T-helper 17 cell (primary cell): ENCODE results near the gene TRAF7. TPM values are rescaled to one million over a fixed set of nuclear protein-coding genes. Genes with fewer than 3 reads are reported as not detected.

Experiments
- ATAC-seq: fragments of 150-1000 bp; cut with Tn5 transposase; 2 replicates; pipeline ENCODE4 v1.10.0; 2021; ENCODE audit warnings: mild to moderate bottlenecking, moderate library complexity
- DNase-seq, 3 donors: peaks; one replicate each; pipeline versions ENCODE4 v3.0.0 to v3.0.0-alpha.2; 2020 to 2021
- H3K9me3 ChIP-seq: one replicate; pipeline ENCODE4 v1.7.0; 2013; ENCODE audit warnings: low read length, mild to moderate bottlenecking; ENCODE audit not compliant: control insufficient read depth, poor library complexity, severe bottlenecking
- H3K27ac Mint-ChIP-seq: one replicate; pipeline ENCODE4 v1.8.0; 2022; ENCODE audit warnings: mild to moderate bottlenecking, moderate library complexity, mixed read lengths
- H3K27me3 Mint-ChIP-seq: one replicate; pipeline ENCODE4 v1.8.0; 2022; ENCODE audit warnings: mixed read lengths
- H3K36me3 Mint-ChIP-seq: one replicate; pipeline ENCODE4 v1.8.0; 2022; ENCODE audit warnings: low read depth, mixed read lengths
- H3K4me1 Mint-ChIP-seq: one replicate; pipeline ENCODE4 v1.8.0; 2022; ENCODE audit warnings: mild to moderate bottlenecking, mixed read lengths
- H3K4me3 Mint-ChIP-seq: one replicate; pipeline ENCODE4 v1.8.0; 2022; ENCODE audit warnings: mild to moderate bottlenecking, moderate library complexity, mixed read lengths
- total RNA-seq, 4 donors: library from RNA in 2 of 4; stranded (reverse) in 2 of 4; gene quantifications; one replicate each; pipeline ENCODE4 v1.2.3 and lab custom pipeline; 2022 to 2026

TRAF7 gene
- total RNA-seq, 2 donors from 2014 or later, result 32.4 to 35.0 TPM

DNA sequence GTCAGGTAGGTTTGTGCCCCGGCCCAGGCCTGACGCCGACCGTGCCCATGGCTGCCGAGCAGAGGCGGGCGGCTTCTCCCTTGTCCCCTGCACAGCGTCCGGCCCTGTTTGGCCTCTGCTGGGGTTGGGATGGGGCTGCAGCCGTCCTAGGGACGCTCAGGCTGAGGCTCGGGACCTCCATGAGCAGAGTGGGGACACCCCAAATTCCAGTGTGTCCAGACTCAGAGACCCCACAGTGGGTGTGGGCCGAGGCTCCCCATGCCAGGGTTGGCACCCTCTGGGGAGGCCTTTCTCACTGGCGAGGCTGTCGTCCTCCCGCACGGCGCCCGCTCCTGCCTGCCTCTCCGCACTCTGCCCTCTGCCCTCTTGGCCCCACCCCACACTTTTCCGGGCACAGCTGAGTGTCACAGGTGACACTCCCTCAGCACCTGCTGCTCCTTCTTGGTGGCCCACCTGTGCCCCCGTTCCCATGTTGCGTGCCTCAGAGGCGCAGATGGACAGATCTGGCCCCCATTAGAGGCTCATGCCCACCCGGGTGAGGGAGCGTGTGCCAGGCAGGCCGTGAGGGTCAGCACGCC is 16.1 kb downstream of the TRAF7 start:
- Mint-ChIP-seq H3K27ac (no peak overlapping the region), H3K4me1 (no peaks in the 10 kb centered on the region), H3K27me3 (no peaks in the 10 kb centered on the region), H3K36me3 (no peaks in the 10 kb centered on the region), H3K4me3 (no peak overlapping the region)
- ATAC-seq, result no peak
- H3K9me3 ChIP-seq, result no peaks in the 10 kb centered on the region
- DNase-seq, result no peak

- no peak for ATAC-seq
- DNase-seq, result no peak
- H3K27ac Mint-ChIP-seq, result no peak overlapping the region
- H3K9me3 ChIP-seq, result no peaks in the 10 kb centered on the region
- H3K36me3 Mint-ChIP-seq, result no peaks in the 10 kb centered on the region
- H3K27me3 Mint-ChIP-seq, result no peaks in the 10 kb centered on the region
- H3K4me3 Mint-ChIP-seq, result no peak overlapping the region
- no peaks in the 10 kb centered on the region for H3K4me1 Mint-ChIP-seq
Observed at GRCh38 chr16:2172688-2173335, 17.2 kb downstream of the TRAF7 start.

DNA sequence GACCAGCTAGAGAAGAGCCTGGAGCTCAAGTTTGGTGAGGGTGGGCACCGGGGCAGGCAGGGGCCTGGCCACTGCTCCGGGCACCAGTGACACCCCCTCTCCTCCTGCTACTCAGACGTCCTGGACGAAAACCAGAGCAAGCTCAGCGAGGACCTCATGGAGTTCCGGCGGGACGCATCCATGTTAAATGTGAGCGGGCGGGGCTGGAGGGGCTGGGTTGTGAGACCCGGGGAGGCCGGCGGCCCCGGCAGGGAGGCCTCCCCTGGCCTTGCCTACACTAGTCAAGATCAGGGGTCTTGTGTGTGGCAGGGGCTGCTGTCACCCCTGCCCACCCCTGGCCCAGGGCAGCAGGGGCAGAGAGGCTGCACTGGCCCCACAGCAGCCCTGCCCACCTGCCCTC is 17.8 kb downstream of the TRAF7 start:
- H3K27ac Mint-ChIP-seq, result no peak overlapping the region
- no peaks in the 10 kb centered on the region for H3K9me3 ChIP-seq
- no peaks in the 10 kb centered on the region for H3K36me3 Mint-ChIP-seq
- DNase-seq (no peak), ATAC-seq (no peak)
- H3K27me3 Mint-ChIP-seq, result no peaks in the 10 kb centered on the region
- H3K4me1 Mint-ChIP-seq, result no peaks in the 10 kb centered on the region
- no peak overlapping the region for H3K4me3 Mint-ChIP-seq

- no peaks in the 10 kb centered on the region for H3K4me1 Mint-ChIP-seq
- H3K4me3 Mint-ChIP-seq, result peak overlapping the region; percentile 31
- H3K9me3 ChIP-seq, result no peaks in the 10 kb centered on the region
- no peak for ATAC-seq
- H3K27me3 Mint-ChIP-seq, result no peaks in the 10 kb centered on the region
- H3K36me3 Mint-ChIP-seq, result no peaks in the 10 kb centered on the region
- DNase-seq, result no peak
- no peak overlapping the region for H3K27ac Mint-ChIP-seq
Observed at GRCh38 chr16:2173916-2174315, 18.3 kb downstream of the TRAF7 start.

DNA sequence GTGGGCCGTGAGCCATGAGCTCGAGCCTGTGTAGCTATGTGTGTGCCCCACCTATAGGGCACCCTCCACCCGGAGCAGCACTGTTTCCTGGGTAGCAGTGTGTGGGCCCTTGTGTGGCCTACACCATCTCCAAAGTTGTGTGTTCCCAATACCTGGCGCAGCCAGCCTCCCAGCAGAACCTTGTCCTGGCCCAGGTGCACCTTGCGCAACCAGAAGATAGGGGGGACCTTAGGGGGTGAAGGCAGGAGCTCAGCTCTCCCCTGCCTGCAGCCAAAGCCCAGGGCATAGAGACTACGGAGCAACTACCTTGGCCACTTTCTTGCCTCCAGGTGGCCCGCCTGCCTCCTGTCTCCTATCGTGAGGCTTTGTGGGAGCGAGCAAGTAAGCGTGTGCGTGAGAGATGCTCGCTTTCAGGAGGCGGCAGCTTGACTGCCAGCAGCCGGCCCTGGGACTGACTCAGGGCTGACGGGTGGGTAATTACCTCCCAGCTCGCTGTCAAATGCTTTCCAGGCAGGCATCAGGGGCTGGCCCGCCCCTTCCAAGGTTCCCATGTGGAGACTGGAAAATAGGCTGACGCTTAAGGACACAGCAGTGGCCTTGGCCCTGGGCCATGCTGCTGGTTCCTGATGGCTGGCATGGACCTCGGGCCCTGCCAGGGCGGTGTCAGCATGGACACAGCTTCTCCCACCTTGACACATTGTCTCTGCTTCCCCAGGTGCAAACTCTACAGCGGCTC is 19.0 kb downstream of the TRAF7 start:
- no peaks in the 10 kb centered on the region for H3K4me1 Mint-ChIP-seq
- no peaks in the 10 kb centered on the region for H3K9me3 ChIP-seq
- H3K27me3 Mint-ChIP-seq, result no peaks in the 10 kb centered on the region
- ATAC-seq (no peak), DNase-seq (no peak)
- H3K27ac Mint-ChIP-seq, result no peak overlapping the region
- H3K4me3 Mint-ChIP-seq, result no peak overlapping the region
- no peaks in the 10 kb centered on the region for H3K36me3 Mint-ChIP-seq

DNA sequence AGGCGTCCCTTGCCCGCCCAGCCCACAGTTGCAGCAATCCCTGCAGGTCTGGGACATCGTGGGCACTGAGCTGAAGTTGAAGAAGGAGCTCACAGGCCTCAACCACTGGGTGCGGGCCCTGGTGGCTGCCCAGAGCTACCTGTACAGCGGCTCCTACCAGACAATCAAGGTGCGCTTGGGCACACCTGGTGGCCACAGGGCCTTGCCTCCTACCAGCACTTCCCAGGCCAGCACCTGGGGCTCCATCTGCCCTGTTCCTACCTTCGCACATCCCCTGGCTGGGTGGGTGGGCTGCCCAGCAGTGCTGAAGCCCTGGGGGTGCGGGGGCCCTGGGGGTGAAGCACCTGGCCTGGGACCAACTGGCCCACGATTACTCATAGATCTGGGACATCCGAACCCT is 19.9 kb downstream of the TRAF7 start:
- ATAC-seq (no peak), DNase-seq (no peak)
- Mint-ChIP-seq H3K4me1 (no peaks in the 10 kb centered on the region), H3K27ac (peak overlapping the region; percentile 49), H3K36me3 (no peaks in the 10 kb centered on the region), H3K4me3 (no peak overlapping the region), H3K27me3 (no peaks in the 10 kb centered on the region)
- no peaks in the 10 kb centered on the region for H3K9me3 ChIP-seq

- H3K9me3 ChIP-seq, result no peaks in the 10 kb centered on the region
- no peak for DNase-seq
- H3K4me3 Mint-ChIP-seq, result no peak overlapping the region
- no peak for ATAC-seq
- no peaks in the 10 kb centered on the region for H3K4me1 Mint-ChIP-seq
- no peaks in the 10 kb centered on the region for H3K27me3 Mint-ChIP-seq
- H3K36me3 Mint-ChIP-seq, result no peaks in the 10 kb centered on the region
- H3K27ac Mint-ChIP-seq, result peak overlapping the region; percentile 49
Observed at GRCh38 chr16:2176047-2176446, 20.5 kb downstream of the TRAF7 start.

- ATAC-seq, result no peak
- no peak overlapping the region for H3K4me3 Mint-ChIP-seq
- no peaks in the 10 kb centered on the region for H3K36me3 Mint-ChIP-seq
Observed at GRCh38 chr16:2177101-2177500, 21.5 kb downstream of the TRAF7 start.

DNA sequence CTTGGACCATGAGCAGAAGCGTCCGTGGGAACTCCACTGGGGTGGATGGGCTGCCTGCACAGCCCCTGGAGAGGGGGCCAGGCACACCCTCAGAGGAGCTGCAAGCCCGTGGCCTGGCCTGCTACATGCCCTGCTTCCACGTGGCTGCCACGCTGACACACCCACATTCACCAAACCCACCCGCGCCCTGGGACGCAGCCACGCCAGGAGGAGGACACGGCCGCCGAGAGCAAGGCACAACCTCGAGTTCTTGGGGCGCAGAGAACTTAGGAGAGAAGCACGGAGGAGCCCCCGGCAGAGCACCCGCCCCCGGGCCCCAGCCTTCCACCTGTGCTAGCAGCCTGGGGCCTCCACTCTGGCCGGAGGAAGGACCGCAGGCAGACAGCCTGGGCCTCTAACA is 22.0 kb downstream of the TRAF7 start:
- no peak overlapping the region for H3K27ac Mint-ChIP-seq
- ATAC-seq, result no peak
- H3K9me3 ChIP-seq, result no peaks in the 10 kb centered on the region
- no peak for DNase-seq
- H3K4me1 Mint-ChIP-seq, result peaks cover 3% of the 10 kb centered on the region
- no peaks in the 10 kb centered on the region for H3K36me3 Mint-ChIP-seq
- no peak overlapping the region for H3K4me3 Mint-ChIP-seq
- H3K27me3 Mint-ChIP-seq, result no peaks in the 10 kb centered on the region

More at GRCh38 chr16:2177101-2177500, 21.5 kb downstream of the TRAF7 start:
- Mint-ChIP-seq H3K27ac (no peak overlapping the region), H3K27me3 (no peaks in the 10 kb centered on the region), H3K4me1 (no peaks in the 10 kb centered on the region)
- no peak for DNase-seq
- H3K9me3 ChIP-seq, result no peaks in the 10 kb centered on the region

- Mint-ChIP-seq H3K4me1 (peaks cover 3% of the 10 kb centered on the region), H3K36me3 (no peaks in the 10 kb centered on the region), H3K27ac (no peak overlapping the region), H3K4me3 (no peak overlapping the region), H3K27me3 (no peaks in the 10 kb centered on the region)
- ATAC-seq (peak; percentile 87), DNase-seq (peak; percentile 37 to 47 (median 38))
- H3K9me3 ChIP-seq, result no peaks in the 10 kb centered on the region
Observed at GRCh38 chr16:2178321-2179106, 22.9 kb downstream of the TRAF7 start.

DNA sequence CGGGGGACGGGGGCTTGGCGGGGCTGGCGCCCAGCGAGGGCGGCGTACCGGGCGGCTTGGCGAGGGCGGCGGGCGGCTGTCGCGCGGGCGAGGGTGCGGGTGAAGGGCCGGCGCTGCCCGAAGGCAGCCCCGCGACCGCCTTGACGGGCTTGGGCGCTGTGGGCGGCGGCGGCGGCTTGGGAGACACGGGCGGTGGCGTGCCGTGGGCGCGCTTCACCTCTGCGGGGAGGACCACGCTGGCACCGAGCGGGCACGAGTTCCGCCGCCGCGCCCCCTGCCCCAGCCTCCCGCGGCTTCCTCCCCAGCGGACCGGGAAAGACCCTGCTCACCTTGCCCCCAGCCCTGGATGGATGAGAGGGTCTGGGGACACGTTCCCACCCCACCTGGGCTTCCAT is 23.5 kb downstream of the TRAF7 start:
- no peak for DNase-seq
- Mint-ChIP-seq H3K4me3 (peak overlapping the region; percentile 36), H3K27me3 (no peaks in the 10 kb centered on the region), H3K4me1 (peaks cover 3% of the 10 kb centered on the region), H3K27ac (no peak overlapping the region), H3K36me3 (no peaks in the 10 kb centered on the region)
- H3K9me3 ChIP-seq, result no peaks in the 10 kb centered on the region
- no peak for ATAC-seq

DNA sequence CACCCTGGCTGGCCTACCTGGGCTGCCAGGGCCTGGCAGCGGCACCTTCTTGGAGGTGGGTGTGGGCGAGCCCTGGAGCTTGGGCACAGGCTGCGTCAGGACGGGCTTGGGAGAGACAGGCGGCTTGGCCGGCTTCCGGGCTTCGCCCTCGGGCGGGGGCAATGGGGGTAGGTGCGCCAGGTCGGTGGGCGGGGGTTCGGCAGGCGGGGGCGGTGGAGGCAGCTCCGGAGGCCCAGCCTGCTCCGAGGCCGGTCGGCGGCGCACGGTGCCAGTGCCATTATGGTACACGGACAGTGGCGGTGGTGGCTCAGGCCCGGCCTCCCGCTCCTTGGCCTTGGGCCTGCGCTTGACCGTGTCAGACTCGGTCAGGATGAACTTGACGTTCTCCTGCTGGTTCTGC is 24.0 kb downstream of the TRAF7 start:
- no peak for DNase-seq
- H3K9me3 ChIP-seq, result no peaks in the 10 kb centered on the region
- H3K4me1 Mint-ChIP-seq, result peaks cover 5% of the 10 kb centered on the region
- H3K27ac Mint-ChIP-seq, result no peak overlapping the region
- ATAC-seq, result no peak
- no peaks in the 10 kb centered on the region for H3K36me3 Mint-ChIP-seq
- H3K4me3 Mint-ChIP-seq, result peak overlapping the region; percentile 36
- no peaks in the 10 kb centered on the region for H3K27me3 Mint-ChIP-seq

DNA sequence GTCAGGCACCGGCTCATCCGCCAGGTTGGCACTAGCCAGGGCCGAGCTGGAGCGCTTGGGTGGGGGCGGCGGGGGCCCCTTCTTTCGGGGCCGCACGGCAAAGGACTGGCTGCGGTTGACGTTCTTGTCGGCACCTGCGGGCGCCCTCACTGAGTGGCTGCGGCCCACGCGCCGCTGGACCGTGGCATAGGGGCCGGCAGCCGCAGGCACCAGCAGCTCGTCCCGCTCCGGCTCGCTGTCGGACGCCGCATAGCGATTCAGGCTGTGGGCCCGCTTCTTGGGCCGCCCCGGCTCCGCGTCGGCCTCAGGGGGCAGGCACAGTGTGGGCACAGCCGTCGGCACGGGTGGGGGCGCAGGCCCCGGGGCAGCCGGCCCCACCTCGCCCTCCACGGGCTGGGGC is 24.9 kb downstream of the TRAF7 start:
- H3K27me3 Mint-ChIP-seq, result no peaks in the 10 kb centered on the region
- ATAC-seq (no peak), DNase-seq (no peak)
- H3K4me1 Mint-ChIP-seq, result peaks cover 5% of the 10 kb centered on the region
- no peak overlapping the region for H3K27ac Mint-ChIP-seq
- no peaks in the 10 kb centered on the region for H3K36me3 Mint-ChIP-seq
- H3K4me3 Mint-ChIP-seq, result no peak overlapping the region
- H3K9me3 ChIP-seq, result no peaks in the 10 kb centered on the region
